HG03095 (cell line): Measurements from ENCODE around the gene LCN2.
"Not testable (repeated sequence)": the region's sequence is repeated elsewhere in the genome, so short reads cannot be mapped to it uniquely, and the experiment has no call there.

Source experiments
- ATAC-seq: cut with Tn5 transposase; IDR thresholded peaks from one replicate; pipeline ENCODE4 v1.9.1; 2021; ENCODE audit warnings: moderate library complexity; ENCODE audit not compliant: unreplicated experiment

The LCN2 gene

GRCh38 chr9:128127568-128127989 lies 21.7 kb upstream of the LCN2 start, which contains the start of gene PTGES2:
Gene PTGES2, minus strand, starts transcription at chr9:128127729. Its CDS starts 12 bp downstream, at chr9:128127717.
- peak; percentile 45 for ATAC-seq

DNA sequence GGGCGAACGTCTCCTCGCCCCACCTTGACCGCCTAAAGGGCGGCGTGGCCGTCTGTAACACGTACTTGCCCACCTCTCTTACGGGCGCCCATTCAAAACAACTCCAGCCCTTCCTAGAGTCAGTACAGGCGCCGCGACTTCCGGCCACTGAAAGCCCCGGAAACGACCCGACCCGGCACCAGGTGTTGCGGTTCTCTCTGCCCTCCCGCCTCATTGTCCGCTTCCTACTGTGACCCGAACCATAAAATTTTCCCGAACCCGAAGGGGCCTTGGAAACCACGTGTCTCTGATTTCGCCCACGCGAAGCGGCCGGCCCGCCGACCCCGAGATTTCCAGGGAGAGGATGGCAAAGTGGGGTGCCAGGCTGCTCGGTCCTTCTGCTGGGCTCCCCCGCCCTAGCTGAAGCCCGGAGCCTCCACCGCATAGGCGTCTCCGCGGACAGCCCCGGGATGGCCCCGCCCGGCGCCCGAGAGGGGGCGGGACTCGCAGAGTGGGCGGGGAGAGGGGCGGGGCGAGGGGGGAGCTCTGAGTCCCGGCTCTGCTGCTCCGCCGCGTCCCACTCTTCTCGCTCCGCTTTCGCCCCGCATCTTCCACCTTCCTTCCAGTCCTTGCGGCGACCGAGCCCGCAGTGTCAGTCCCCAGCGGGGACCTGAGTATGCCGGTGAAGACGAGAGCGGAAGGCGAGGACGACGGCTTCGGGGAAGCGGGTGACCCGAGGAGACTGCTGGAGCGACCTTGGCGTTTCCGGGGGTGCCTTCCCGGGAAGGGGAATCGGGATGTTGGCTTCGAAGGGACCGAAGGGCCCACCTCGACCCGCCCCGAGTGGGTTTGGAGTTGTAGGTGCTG lies 21.0 kb upstream of the LCN2 start:
- peak; percentile 56 for ATAC-seq

DNA sequence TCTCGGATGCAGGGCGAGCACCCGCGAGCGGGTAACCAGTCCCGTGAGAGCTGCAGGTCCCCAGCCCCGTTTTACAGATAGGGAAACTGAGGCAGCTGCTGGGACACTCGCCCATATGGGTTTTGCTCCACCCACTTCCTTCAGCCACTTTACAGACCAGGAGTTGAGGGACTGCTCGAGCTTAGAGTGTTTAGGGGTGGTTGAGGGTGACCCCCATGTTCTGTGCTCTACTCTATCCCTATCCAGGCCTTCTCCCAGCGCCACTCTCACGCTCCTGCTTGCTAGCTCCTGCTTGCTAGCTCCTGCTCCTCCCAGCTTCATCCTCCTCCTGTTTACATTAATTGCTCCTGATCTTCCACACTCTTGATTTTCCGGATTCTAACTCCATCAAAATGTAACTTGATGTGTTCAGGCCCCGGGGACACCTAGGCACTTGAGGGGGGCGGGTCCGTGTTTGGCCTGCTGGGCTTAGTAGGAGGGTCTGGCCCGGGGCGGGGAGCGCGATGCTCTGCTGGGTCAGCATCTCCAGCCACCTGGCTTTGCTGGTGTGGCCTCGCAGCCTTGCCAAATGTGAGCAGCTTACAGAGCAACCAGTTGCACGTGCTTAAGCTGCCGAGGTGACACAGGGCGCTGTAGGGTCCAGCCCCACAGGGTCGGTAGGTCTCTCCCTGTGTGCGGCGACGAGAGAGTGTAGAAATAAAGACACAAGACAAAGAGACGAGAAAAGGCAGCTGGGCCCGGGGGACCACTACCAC lies 20.2 kb upstream of the LCN2 start:
- no peak for ATAC-seq

GRCh38 chr9:128129976-128130590 lies 19.2 kb upstream of the LCN2 start:
- not testable (repeated sequence) for ATAC-seq

GRCh38 chr9:128130651-128131050 lies 18.6 kb upstream of the LCN2 start:
- not testable (repeated sequence) for ATAC-seq

DNA sequence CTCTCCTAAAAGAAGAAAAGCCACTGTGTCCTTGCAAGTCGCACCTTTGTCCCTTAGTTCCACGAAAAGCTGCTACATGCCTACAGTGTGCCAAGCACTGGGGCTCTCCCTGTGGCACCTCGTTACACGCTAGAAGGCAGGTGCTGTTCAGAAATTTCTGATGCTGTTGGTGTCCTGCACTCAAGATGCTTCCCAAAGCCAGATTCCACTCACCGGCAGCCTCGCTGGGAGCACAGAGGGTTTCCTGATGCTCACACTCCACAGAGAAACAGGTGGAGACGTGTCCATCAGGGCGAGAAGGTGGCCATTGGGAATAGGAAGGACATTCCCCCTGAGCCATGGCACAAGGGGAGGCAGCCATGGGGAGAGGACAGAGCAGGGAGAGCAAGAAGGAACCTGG lies 17.9 kb upstream of the LCN2 start:
- not testable (repeated sequence) for ATAC-seq

- ATAC-seq = not testable (repeated sequence)
Measured at GRCh38 chr9:128132139-128132538, 17.1 kb upstream of the LCN2 start.

- not testable (repeated sequence) for ATAC-seq
Measured at GRCh38 chr9:128135561-128135960, 13.7 kb upstream of the LCN2 start.

DNA sequence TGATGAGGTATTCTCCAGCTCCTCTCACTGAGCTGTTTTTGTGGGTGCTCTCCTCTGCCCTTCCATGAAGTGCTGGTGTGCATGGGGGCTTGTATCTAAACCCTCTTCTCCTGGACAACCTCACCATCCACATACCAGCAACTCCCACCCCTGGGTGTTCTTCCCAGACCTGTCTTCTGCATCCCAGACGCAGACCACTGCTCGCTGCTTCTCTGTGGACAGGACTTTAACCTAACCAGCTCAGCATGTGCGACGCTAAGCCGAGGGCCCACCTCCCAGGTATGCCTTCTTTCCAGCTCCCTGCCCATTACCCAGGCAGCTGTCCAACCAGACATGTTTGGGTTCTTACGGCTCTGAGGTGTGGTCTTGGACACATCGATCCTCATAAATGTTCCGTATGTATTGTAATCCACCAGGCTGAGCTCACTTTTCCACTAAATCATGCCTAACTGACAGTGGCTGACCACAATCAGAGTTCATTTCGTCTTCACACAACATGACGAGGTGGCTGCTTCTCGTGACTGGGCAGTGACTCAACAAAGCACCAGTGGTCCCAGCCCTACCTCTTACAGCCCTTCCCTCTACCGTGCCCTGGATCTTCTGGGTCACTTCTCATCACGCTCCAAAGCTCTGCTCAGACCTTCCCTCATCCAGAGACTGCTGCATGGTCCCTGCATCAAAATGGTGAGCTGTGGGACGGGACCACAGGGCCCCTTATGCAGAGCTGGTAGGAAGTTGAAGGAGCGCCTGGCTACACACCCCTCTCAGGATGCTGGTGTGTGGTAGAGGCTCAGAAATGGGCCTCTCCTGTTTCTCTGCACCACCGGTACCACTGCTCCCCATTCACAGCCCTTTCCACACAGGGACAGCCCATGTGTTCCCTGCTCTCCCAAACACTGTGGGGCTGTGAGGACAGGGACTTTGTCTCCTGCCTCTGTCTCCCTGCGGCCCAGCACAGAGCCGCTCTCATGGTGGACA lies 12.1 kb upstream of the LCN2 start:
- no peak for ATAC-seq

GRCh38 chr9:128138001-128138400 lies 11.3 kb upstream of the LCN2 start:
- no peak for ATAC-seq

- no peak for ATAC-seq
Measured at GRCh38 chr9:128139621-128140020, 9.6 kb upstream of the LCN2 start.

GRCh38 chr9:128141604-128142003 lies 7.6 kb upstream of the LCN2 start:
- no peak for ATAC-seq

GRCh38 chr9:128142061-128142460 lies 7.2 kb upstream of the LCN2 start:
- ATAC-seq = no peak

DNA sequence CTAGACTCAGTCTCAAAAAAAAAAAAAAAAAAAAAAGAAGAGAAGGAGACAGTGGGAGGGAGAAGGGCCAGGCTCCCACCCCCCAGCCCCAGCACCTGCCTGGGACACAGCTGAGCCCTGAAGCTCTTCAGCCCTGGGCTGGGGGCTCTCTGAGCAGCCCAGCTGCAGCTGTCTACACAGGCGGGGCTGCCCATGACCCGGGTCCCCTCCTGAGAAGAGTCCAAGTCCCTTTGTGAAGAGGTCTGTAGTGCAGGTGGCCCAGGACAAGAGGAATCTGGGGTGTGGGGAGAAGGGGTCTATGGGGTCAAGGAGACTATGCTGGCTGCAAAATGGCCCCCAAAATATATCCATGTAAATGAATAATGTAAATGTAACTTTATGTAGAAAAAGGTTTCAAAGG lies 6.7 kb upstream of the LCN2 start:
- no peak for ATAC-seq

DNA sequence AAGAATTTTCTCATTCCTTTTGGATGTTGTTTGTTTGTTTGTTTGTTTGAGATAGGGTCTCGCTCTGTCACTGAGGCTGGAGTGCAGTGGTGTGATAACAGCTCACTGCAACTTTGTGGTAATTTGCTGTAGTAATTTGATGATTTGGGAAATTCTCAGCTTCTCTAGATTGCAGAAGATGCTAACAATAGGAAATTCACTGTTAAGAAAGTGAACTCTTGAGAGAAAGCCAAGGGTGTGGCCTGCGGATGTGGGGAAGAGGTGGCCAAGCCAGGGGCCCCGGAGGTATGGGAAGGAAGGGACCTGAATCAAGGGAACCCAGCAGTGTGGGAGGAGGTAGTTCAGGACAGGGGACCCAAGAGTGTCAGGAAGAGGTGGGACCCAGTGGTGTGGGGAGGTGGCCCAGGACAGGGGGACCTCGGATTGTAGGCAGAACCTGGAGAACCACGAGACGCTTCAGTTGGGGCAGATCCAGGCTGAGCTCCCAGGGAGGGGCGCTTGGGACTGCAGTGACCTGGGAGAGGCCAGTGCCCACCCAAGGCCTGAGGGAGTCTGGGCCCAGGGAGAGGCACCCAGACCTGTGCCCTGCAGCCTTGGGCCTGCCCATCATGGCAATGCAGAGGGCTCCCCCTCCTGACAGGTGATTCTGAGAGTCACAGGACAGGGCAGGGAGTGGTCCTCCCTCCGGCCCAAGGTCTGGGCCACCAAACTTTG lies 5.6 kb upstream of the LCN2 start:
- ATAC-seq = no peak

DNA sequence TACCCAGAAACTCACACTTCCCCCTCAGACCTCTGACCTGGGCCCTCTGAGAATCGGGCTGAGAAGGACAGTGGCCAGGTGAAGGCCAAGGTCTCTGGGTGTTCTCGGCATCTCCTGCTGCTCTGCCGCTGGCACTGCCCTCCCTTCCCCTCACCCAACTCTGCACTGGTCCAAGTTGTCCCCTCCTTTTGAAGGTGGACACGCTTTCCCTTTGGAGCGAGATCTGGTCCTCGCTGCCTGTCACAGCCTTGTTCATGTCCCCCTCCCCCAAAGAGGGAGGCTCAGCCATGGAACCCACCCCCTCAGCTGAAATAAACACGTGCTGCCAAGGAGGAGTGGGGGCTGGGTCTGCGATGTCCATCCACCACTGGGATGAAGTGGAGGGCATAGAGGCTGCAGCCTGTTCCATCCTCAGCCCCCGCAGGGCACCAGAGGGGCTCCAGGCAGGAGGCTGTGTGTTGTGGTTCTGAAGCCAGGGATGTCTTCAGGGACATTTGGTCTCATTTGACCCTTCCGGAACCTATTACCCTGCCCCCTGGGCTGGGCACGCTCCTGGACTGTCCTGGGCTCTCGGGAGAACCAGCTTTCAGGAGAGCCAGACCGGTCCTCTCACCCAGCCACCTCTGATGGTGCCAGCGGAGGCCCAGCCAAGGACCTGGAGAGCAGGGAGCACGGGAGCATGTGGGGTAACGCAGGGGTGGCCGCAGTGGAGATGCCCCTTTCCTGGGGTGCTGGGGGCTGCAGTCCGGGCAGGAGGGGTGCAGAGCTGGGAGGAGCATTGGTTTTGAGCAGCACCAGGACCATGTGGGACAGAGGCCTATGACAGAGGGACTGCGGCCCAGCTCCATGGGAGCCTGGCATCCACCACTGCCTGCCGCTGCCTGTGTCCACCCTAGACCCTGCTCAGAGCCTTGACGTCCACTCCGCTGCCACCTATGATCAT lies 4.7 kb upstream of the LCN2 start:
- no peak for ATAC-seq

DNA sequence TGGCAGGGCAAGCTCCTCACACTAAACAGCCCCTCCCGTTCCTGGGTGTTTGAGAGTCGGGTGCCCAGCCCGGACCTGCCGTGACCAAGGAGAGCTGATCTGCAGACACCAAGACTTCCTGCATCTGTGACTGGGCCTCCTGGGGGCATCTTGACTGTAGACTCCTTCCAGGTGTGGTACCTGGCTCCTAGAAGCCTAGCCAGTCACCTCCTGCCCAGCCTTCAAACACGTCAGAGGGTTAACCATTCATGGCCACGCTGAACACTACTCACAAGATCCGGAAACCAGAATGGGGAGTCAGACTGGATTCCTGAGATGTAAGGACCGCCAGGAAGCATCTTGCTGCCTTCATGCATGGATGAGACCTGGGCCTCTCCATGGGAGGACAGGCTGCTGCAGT lies 3.7 kb upstream of the LCN2 start:
- no peak for ATAC-seq

- ATAC-seq = no peak
Measured at GRCh38 chr9:128145951-128146351, 3.3 kb upstream of the LCN2 start.
